ENCODE results near the gene MOV10.

The MOV10 gene

DNA sequence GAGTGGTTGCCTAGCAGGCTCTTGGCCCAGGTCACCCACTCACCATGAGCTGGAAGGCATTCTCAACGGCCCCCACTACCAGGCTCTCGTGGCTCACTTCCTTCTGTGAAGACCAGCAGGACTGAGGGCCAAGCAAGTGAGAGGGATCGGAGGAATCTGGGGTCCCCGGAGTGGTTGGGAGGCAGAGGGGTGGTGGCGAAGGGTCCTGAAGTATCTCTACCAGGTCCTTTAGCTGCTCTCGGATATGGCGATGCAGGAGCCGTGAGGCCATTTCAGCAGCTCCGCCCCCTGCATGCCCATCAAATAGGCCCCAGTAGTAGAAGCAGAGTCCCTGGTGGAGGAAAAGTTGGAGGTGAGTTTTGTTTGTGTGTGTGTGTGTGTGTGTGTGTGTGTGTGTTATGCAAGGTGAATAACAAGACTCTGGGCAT is 38.3 kb downstream of the MOV10 start:
- DNase-seq (ENCODE audit: low read depth), result no peak
- H3K4me3 ChIP-seq (ENCODE audit: low read length), result no peak overlapping the region
- TF ChIP-seq, protein P1, sequence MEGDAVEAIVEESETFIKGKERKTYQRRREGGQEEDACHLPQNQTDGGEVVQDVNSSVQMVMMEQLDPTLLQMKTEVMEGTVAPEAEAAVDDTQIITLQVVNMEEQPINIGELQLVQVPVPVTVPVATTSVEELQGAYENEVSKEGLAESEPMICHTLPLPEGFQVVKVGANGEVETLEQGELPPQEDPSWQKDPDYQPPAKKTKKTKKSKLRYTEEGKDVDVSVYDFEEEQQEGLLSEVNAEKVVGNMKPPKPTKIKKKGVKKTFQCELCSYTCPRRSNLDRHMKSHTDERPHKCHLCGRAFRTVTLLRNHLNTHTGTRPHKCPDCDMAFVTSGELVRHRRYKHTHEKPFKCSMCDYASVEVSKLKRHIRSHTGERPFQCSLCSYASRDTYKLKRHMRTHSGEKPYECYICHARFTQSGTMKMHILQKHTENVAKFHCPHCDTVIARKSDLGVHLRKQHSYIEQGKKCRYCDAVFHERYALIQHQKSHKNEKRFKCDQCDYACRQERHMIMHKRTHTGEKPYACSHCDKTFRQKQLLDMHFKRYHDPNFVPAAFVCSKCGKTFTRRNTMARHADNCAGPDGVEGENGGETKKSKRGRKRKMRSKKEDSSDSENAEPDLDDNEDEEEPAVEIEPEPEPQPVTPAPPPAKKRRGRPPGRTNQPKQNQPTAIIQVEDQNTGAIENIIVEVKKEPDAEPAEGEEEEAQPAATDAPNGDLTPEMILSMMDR (IDR thresholded peaks at IDR 0.05; ENCODE audit: insufficient read depth, low read depth, low read length, missing control alignments), result no peak

DNA sequence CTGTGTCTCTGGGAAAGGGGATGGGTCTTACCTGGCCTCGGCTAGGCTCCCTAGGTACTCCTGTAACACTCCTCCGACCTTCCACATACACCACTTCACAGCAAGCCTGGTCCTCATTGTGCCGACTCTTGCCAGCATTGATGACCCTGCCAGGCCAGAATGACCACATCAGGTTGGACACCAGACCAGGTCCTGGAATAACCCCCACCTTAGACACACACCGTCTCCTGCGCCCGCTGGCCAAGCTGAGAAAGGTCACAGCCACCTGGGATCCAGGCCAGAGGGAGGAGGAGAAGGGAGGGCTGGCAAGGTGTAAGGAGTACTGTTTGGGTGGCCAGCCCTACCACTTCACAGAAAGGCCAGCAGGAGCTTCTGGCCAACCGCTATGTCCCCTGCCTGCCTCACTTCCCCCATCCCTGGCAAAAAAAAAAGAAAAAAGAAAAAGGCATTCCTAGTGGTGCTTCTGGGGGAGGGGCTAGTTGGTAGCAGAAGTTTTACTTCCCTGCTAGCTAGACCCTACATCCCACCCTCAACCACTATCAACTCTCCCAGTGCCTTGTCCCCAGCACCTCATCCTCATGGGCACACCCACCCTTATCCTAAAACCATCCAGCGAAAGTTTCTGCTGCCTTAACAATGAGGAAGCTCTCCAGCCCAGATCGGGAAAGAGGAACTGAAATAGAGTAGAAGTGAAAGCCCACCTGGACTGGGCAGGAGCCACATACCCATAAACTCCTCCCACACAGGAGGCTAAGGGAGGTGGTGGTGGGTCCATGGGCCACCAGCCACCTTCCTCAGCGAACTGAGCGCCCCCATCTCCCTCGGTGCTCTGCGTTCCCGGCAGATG is 39.2 kb downstream of the MOV10 start:
- H3K4me3 ChIP-seq (ENCODE audit: low read length), result peak overlapping the region; percentile 65
- no peak for DNase-seq (ENCODE audit: low read depth)
- TF ChIP-seq, protein P1 (IDR thresholded peaks at IDR 0.05; ENCODE audit: insufficient read depth, low read depth, low read length, missing control alignments), result no peak

DNA sequence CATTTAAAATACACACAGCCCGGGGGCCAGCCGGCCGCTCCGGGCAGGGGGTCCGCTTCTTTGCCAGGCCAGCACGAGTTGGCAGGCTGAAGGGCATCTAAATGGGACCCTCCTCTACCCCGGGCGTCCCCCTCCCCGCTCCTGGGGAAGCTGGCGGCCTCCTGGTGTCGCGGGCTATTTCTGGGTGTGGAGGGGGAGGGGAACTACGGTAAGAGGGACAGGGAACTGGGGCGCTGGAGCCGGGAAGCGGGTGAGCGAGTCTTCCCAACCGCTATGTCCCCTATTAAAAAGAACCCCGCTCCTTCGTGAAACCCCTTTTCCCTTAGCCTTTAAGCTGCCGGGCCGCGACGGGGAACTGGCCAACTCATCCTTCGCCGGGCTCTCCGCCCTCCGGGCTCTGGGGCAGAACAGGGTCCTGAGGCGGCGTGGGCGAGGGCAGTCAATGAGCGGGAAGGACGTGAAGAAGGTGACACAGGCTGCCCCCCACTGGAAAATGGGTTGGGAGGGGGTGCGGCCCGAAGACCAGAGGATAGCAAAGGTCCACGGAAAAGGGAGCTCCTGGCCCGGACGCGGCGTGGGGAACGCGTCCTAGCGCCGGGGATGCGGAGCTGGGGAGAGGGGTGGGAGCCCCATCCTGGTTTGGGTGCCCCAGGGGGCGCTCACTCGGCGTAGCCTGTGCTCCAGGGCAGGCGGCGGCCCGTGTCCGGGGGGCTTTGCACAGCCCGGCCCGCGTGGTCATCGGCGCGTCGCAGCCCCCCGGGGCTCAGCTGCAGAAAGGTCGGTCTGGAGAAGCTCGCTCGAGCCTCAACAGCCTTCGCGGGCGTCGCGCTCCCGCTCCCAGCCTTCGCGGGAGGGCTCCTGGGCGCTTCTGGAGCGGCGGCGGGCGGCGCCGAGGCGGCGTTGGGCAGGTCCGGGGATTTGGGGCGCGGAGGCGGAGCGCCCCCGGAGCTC is 40.1 kb downstream of the MOV10 start:
- TF ChIP-seq, protein P1 (IDR thresholded peaks at IDR 0.05; ENCODE audit: insufficient read depth, low read depth, low read length, missing control alignments), result no peak
- no peak for DNase-seq (ENCODE audit: low read depth)
- peak overlapping the region; percentile 65 for H3K4me3 ChIP-seq (ENCODE audit: low read length)

DNA sequence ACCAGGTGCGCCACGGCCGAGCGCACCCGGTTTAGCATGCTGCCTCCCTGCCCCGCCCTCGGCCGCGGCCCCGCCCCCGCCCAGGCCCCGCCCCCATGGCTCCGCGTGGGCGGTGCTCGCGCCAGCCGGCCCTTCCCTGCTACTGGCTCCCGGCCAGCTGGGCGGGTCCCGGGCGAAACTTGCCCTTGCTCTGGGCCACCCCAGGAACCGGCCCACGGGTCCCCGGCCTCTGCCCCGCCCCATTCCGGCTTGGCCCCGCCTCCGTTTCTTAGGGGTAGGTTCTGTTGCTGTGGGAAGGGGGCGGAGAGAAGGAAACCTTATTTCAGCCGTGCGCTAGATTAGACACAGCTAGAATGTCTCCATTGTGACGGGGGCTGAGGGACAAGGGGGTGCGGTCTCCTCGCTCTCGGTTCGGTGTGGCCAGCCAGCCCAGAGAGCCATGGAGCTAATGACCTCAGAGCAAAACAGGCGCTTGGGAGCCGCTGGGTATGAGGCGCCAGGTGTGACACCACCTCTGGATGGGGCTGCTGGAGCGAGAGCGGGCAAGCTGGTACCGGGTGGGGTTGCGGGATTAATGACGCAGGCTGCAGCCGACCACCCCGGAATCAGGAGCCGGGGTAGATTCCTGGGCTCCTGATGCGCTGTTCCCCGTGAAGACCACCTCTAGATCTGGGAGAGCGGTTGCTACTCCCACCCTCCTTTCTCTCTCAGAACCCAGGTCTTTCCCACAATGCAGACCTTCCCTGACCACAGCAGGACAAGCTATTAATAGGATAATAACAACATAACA is 41.0 kb downstream of the MOV10 start, which contains the start of gene PPM1J:
TSS of gene PPM1J (minus strand) at position 69 of the 790 bp plus-strand sequence. CDS start at position 38, 31 bp downstream.
- TF ChIP-seq, protein P1 (IDR thresholded peaks at IDR 0.05; ENCODE audit: insufficient read depth, low read depth, low read length, missing control alignments), result no peak
- DNase-seq (ENCODE audit: low read depth), result peak; percentile 97
- H3K4me3 ChIP-seq (ENCODE audit: low read length), result peak within 1 kb of the TSS; percentile 65

DNA sequence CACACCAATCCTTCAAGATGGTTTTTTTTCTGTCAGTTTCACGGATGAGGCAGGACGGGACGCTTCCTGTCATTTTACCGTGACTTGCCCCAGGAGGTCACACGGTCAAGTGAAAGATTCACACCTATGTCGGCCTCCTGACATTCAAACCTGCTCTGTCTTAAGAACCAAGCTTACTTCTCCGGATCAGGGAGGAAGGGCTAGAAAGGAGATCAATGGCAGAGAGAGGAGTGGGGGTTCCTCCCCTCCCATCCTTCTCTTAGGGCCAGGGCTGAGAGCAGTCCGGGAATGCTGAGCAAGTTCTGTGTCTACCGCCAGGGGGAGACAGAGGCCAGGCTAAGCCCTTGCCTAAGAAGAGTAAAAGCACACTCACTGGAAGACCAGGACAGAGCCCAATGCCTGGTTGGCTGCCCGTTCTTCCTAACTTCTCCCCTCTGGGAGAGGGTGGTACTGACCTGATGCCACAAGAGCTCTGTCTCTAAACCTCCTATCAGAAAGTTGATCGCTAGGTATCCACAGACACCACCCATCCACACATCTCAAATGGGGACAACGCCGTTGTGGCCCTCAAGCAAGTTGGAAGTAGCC is 41.8 kb downstream of the MOV10 start:
- peak overlapping the region; percentile 59 for H3K4me3 ChIP-seq (ENCODE audit: low read length)
- DNase-seq (ENCODE audit: low read depth), result peak; percentile 94
- TF ChIP-seq, protein P1 (IDR thresholded peaks at IDR 0.05; ENCODE audit: insufficient read depth, low read depth, low read length, missing control alignments), result peak; percentile 96

All from epithelial cell of esophagus (primary cell).